Measurements from ENCODE around the gene ZNF302.
"Not testable (repeated sequence)": the region's sequence is repeated elsewhere in the genome, so short reads cannot be mapped to it uniquely, and the experiment has no call there.

Gene ZNF302

DNA sequence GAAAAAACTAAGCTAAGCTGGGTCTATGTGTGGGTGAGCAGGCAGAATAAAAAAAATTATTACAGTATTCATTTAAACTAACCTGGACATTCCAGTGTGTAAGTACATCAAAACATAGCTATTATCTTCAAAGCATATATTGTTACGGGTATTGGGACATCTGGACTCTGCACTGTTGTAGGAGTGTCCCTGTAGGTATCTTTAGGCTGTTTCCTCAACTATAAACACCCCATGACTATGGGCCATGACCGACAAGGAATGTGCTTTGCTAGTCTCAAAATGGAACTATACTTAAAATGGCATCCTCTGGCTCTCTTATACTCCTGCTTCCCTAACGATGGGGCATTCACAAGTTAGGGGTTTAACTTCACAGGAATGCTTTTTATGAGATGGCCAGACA, 3.9 kb upstream of the ZNF302 start:
- H3K4me1 ChIP-seq (ENCODE audit: control insufficient read depth in 1 of 2, insufficient read depth in 2 of 2, low read length in 2 of 2), result peaks cover 0 to 11% of the 10 kb centered on the region in 2 donors
- H3K27ac ChIP-seq (ENCODE audit: low read length), result no peak overlapping the region
- no peaks in the 10 kb centered on the region for H3K27me3 ChIP-seq (ENCODE audit: low read depth, low read length)
- H3K9me3 ChIP-seq (ENCODE audit: control insufficient read depth in 1 of 2, low read length in 2 of 2), result no peaks in the 10 kb centered on the region
- peaks cover under 1 to 3% of the 10 kb centered on the region in 2 donors for H3K36me3 ChIP-seq (ENCODE audit: control insufficient read depth in 1 of 2, insufficient read depth in 2 of 2, low read length in 2 of 2)
- no peak overlapping the region for H3K4me3 ChIP-seq (ENCODE audit: low read depth in 1 of 2, low read length in 2 of 2)

DNA sequence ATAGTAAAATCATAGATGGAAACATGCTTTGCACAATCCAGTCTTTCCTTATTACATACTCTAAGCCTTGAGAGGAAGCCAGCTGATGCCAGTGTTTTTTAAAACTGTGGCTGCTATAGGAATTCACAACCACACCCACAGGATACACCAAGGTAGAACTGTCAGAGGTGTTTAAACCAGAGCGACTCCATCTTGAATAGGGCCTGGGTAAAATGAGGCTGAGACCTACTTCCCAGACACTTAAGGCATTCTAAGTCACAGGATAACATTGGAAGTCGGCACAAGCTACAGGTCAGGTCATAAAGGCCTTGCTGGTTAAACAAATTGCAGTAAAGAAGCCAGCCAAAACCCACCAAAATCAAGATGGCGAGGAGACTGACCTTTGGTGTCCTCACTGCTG, 2.2 kb upstream of the ZNF302 start:
- Histone ChIP-seq H3K4me1 (ENCODE audit: control insufficient read depth in 1 of 2, insufficient read depth in 2 of 2, low read length in 2 of 2) (peaks cover 0 to 24% of the 10 kb centered on the region in 2 donors), H3K36me3 (ENCODE audit: control insufficient read depth in 1 of 2, insufficient read depth in 2 of 2, low read length in 2 of 2) (peaks cover 13 to 17% of the 10 kb centered on the region in 2 donors), H3K27me3 (ENCODE audit: low read depth, low read length) (no peaks in the 10 kb centered on the region), H3K4me3 (ENCODE audit: low read depth in 1 of 2, low read length in 2 of 2) (no peak overlapping the region), H3K27ac (ENCODE audit: low read length) (no peak overlapping the region), H3K9me3 (ENCODE audit: control insufficient read depth in 1 of 2, low read length in 2 of 2) (peaks cover 0 to 8% of the 10 kb centered on the region in 2 donors)

DNA sequence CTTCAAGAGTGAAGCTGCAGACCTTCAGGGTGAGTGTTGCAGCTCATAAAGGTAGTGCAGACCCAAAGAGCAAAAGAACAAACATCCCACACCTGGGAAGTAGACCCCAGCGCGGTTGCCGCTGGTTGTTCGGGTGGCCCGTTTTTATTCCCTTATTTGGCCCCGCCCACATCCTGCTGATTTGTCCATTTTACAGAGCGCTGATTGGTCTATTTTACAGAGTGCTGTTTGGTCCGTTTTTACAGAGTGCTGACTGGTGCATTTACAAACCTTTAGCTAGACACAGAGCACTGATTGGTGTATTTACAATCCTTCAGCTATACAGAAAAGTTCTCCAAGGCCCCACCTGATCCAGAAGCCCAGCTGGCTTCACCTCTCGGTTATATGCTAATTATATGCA, 1.6 kb upstream of the ZNF302 start:
- Histone ChIP-seq H3K4me3 (ENCODE audit: low read depth in 1 of 2, low read length in 2 of 2) (peak overlapping the region in 1 of 2 donors; percentile 62), H3K9me3 (ENCODE audit: control insufficient read depth in 1 of 2, low read length in 2 of 2) (peaks cover 5 to 8% of the 10 kb centered on the region in 2 donors), H3K27ac (ENCODE audit: low read length) (no peak overlapping the region), H3K36me3 (ENCODE audit: control insufficient read depth in 1 of 2, insufficient read depth in 2 of 2, low read length in 2 of 2) (peaks cover 17 to 23% of the 10 kb centered on the region in 2 donors), H3K27me3 (ENCODE audit: low read depth, low read length) (no peaks in the 10 kb centered on the region), H3K4me1 (ENCODE audit: control insufficient read depth in 1 of 2, insufficient read depth in 2 of 2, low read length in 2 of 2) (peaks cover 0 to 24% of the 10 kb centered on the region in 2 donors)

DNA sequence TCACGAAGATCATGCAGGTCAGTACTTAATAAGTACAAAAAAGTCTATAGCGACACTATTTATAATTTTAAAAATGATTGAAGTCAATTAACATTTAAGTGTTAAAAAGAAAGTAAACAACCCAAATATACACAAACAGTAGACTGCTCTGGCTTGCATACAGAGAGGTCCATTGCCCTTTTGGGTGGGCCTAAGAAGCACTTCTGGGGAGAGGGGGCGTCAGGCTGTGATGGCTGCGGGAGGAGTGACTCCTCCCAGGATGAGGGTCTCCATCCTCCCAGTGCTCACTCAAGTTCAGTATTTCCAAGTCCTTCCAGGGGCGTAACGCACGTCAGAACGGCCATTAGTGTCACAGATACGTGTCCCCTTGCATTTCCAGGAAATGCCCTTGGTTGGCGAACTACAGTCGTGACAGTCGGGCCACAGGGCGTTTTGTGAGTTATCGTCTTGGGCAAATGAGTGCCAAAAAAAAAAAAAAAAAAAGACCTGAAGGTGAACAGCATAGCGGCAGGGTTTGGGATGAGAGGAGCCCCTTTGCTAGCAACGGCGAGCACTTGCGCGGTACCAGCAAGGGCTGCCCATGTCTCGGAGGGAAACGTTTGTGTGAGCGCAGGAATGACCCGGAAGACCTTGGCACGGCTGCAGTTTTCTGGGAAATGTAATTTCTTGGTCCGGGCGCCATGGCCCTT, 637 bp upstream of the ZNF302 start, which contains the start of gene SCGB2B2:
Gene SCGB2B2, minus strand, starts transcription at position 463 of the 689 bp plus-strand sequence. CDS start 82,596 bp downstream, outside the sequence.
- Histone ChIP-seq H3K36me3 (ENCODE audit: control insufficient read depth in 1 of 2, insufficient read depth in 2 of 2, low read length in 2 of 2) (peaks cover 17 to 32% of the 10 kb centered on the region in 2 donors), H3K9me3 (ENCODE audit: control insufficient read depth in 1 of 2, low read length in 2 of 2) (peaks cover 6 to 14% of the 10 kb centered on the region in 2 donors), H3K4me3 (ENCODE audit: low read depth in 1 of 2, low read length in 2 of 2) (peak within 1 kb of the TSS; percentile 62 to 75), H3K4me1 (ENCODE audit: control insufficient read depth in 1 of 2, insufficient read depth in 2 of 2, low read length in 2 of 2) (peaks cover 0 to 24% of the 10 kb centered on the region in 2 donors), H3K27me3 (ENCODE audit: low read depth, low read length) (no peaks in the 10 kb centered on the region), H3K27ac (ENCODE audit: low read length) (peak within 1 kb of the TSS; percentile 80)

DNA sequence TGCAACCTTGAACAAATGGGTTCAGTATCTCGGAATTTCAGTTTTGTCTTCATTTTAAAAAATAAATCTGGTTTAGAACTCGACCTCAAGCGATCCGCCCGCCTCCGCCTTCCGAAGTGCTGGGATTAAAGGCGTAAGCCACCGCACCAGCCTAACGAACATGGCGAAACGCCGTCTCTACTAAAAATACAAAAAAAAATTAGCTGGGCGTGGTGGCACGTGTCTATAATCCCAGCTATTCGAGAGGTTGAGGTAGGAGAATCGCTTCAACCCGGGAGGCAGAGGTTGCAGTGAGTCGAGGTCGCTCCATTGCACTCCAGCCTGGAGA, 571 bp downstream of the ZNF302 start:
- Histone ChIP-seq H3K27ac (ENCODE audit: low read length) (peak overlapping the region; percentile 80), H3K36me3 (ENCODE audit: control insufficient read depth in 1 of 2, insufficient read depth in 2 of 2, low read length in 2 of 2) (peaks cover 23 to 44% of the 10 kb centered on the region in 2 donors), H3K27me3 (ENCODE audit: low read depth, low read length) (no peaks in the 10 kb centered on the region), H3K9me3 (ENCODE audit: control insufficient read depth in 1 of 2, low read length in 2 of 2) (peaks cover 6 to 23% of the 10 kb centered on the region in 2 donors), H3K4me1 (ENCODE audit: control insufficient read depth in 1 of 2, insufficient read depth in 2 of 2, low read length in 2 of 2) (peaks cover 0 to 24% of the 10 kb centered on the region in 2 donors), H3K4me3 (ENCODE audit: low read depth in 1 of 2, low read length in 2 of 2) (peak overlapping the region; percentile 62 to 64)

DNA sequence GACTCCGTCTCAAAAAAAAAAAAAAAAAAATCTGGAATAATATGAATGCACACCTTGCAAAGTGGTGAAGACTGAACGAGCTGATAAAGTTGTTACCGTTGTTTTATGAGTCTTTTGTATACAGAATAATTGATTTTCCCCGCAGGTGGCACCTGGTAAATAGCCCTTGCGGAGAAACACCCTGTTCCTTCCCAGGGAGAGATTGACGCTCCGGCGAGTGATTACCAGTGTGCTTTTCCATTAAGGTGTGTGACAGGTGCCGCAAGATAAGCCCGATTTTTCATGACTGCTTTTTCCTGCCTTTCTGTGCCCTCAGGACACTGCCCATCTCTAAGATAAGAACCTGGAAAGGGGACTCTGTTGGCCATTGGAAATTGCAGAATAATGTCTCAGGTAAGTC, 943 bp downstream of the ZNF302 start:
- peaks cover 6 to 26% of the 10 kb centered on the region in 2 donors for H3K9me3 ChIP-seq (ENCODE audit: control insufficient read depth in 1 of 2, low read length in 2 of 2)
- H3K4me3 ChIP-seq (ENCODE audit: low read depth in 1 of 2, low read length in 2 of 2), result peak overlapping the region; percentile 62 to 64
- peaks cover 0 to 24% of the 10 kb centered on the region in 2 donors for H3K4me1 ChIP-seq (ENCODE audit: control insufficient read depth in 1 of 2, insufficient read depth in 2 of 2, low read length in 2 of 2)
- H3K36me3 ChIP-seq (ENCODE audit: control insufficient read depth in 1 of 2, insufficient read depth in 2 of 2, low read length in 2 of 2), result peaks cover 26 to 48% of the 10 kb centered on the region in 2 donors
- H3K27ac ChIP-seq (ENCODE audit: low read length), result no peak overlapping the region
- no peaks in the 10 kb centered on the region for H3K27me3 ChIP-seq (ENCODE audit: low read depth, low read length)

DNA sequence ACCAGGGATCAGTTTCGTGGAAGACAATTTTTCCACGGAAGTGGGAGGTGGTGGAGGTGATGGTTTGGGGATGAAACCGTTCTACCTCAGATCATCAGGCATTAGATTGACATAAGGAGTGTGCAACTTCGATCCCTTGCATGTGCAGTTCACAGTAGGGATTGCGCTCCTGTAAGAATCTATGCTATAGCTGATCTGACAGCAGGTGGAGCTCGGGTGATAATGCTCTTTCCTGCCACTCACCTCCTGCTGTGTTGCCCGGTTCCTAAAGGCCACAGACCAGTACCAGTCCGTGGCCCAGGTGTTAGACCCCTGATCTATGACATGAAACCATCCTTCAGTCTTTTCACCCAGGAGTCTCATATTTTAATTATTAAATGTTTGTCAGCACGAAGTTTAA, 4.0 kb downstream of the ZNF302 start:
- H3K4me3 ChIP-seq (ENCODE audit: low read depth in 1 of 2, low read length in 2 of 2), result peak overlapping the region in 1 of 2 donors; percentile 46
- H3K27me3 ChIP-seq (ENCODE audit: low read depth, low read length), result no peaks in the 10 kb centered on the region
- H3K4me1 ChIP-seq (ENCODE audit: control insufficient read depth in 1 of 2, insufficient read depth in 2 of 2, low read length in 2 of 2), result peaks cover 0 to 21% of the 10 kb centered on the region in 2 donors
- peaks cover 31 to 50% of the 10 kb centered on the region in 2 donors for H3K9me3 ChIP-seq (ENCODE audit: control insufficient read depth in 1 of 2, low read length in 2 of 2)
- H3K36me3 ChIP-seq (ENCODE audit: control insufficient read depth in 1 of 2, insufficient read depth in 2 of 2, low read length in 2 of 2), result peaks cover 31 to 69% of the 10 kb centered on the region in 2 donors
- H3K27ac ChIP-seq (ENCODE audit: low read length), result no peak overlapping the region

DNA sequence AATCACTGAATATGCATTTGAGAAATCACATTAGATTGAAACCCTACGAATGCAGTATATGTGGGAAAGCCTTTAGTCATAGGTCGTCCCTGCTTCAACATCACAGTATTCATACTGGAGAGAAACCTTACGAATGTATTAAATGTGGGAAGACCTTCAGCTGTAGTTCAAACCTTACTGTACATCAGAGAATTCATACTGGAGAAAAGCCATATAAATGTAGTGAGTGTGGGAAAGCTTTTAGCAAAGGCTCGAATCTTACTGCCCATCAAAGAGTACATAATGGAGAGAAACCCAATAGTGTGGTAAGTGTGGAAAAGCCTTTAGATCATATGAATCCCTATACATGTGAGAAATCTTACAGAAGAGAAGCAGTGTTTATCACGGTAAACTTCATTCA, 7.8 kb downstream of the ZNF302 start:
- Histone ChIP-seq H3K9me3 (ENCODE audit: control insufficient read depth in 1 of 2, low read length in 2 of 2) (peaks cover 35 to 66% of the 10 kb centered on the region in 2 donors), H3K36me3 (ENCODE audit: control insufficient read depth in 1 of 2, insufficient read depth in 2 of 2, low read length in 2 of 2) (peaks cover 18 to 52% of the 10 kb centered on the region in 2 donors), H3K4me3 (ENCODE audit: low read depth in 1 of 2, low read length in 2 of 2) (peak overlapping the region in 1 of 2 donors; percentile 7)
- H3K27me3 ChIP-seq (ENCODE audit: low read depth, low read length); H3K27ac ChIP-seq (ENCODE audit: low read length); H3K4me1 ChIP-seq (ENCODE audit: control insufficient read depth in 1 of 2, insufficient read depth in 2 of 2, low read length in 2 of 2): not testable (repeated sequence)

DNA sequence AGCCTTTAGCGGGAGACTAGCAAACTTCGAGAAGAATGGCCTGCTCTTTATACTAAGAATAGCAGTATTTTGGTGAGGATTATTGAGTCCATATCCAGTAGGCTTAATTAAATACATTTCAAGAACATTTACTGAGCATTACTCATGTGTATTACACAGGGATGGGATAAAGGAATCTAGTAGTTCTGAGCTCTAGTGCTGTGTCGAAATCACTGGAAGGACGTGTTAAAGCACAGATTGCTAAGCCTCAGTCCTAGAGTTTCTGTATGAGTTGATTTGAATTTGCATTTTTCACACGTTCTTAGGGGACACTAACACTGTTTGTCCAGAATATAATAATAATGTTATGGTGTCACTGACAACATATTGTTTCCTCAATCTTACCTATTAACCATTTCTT, 9.0 kb downstream of the ZNF302 start:
- Histone ChIP-seq H3K27ac (ENCODE audit: low read length) (no peak overlapping the region), H3K9me3 (ENCODE audit: control insufficient read depth in 1 of 2, low read length in 2 of 2) (peaks cover 29 to 65% of the 10 kb centered on the region in 2 donors), H3K36me3 (ENCODE audit: control insufficient read depth in 1 of 2, insufficient read depth in 2 of 2, low read length in 2 of 2) (peaks cover 14 to 40% of the 10 kb centered on the region in 2 donors), H3K4me1 (ENCODE audit: control insufficient read depth in 1 of 2, insufficient read depth in 2 of 2, low read length in 2 of 2) (no peaks in the 10 kb centered on the region), H3K27me3 (ENCODE audit: low read depth, low read length) (no peaks in the 10 kb centered on the region), H3K4me3 (ENCODE audit: low read depth in 1 of 2, low read length in 2 of 2) (peak overlapping the region in 1 of 2 donors; percentile 7)

DNA sequence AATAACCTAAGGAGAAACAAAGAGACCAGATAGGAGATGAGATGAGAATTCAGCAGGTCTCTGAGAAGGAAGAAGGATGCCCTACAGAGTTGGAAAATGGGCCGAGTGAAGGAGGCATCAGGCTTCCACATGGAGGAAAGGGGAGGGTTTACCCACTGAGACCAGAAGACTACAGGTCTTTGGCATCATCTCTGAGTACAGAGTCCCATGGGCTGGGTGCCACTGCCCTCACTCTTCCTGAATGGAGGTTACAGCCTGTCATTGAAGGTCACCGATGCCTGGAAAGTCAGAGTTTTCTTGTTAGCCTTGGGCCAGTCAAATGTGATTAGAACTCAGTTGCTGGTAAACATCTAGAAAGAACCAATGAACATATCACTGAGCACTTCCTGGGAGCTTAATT, 9.9 kb downstream of the ZNF302 start:
- Histone ChIP-seq H3K27me3 (ENCODE audit: low read depth, low read length) (no peaks in the 10 kb centered on the region), H3K4me1 (ENCODE audit: control insufficient read depth in 1 of 2, insufficient read depth in 2 of 2, low read length in 2 of 2) (no peaks in the 10 kb centered on the region), H3K9me3 (ENCODE audit: control insufficient read depth in 1 of 2, low read length in 2 of 2) (peaks cover 29 to 58% of the 10 kb centered on the region in 2 donors), H3K4me3 (ENCODE audit: low read depth in 1 of 2, low read length in 2 of 2) (peak overlapping the region in 1 of 2 donors; percentile 39), H3K27ac (ENCODE audit: low read length) (no peak overlapping the region), H3K36me3 (ENCODE audit: control insufficient read depth in 1 of 2, insufficient read depth in 2 of 2, low read length in 2 of 2) (peaks cover 14 to 31% of the 10 kb centered on the region in 2 donors)

DNA sequence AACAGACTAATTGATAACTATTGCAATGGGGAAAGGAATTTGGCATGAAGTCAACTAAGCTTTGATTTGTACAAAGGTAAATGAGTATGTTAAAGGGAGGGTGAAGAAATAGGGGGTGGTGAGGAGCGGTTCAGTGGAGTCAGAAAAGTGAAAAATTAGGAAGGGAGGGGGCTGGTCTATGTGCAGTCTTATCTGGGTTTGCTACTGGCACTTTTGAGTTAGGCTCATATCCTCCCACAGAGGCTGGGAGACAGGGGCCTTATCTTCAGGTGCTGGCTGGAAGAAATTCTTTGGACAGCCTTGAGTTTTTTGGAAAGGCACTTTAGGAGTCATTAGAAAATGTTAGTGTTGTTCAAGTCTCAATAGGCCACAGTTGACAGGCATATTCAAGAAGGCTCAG, 11.1 kb downstream of the ZNF302 start:
- Histone ChIP-seq H3K27me3 (ENCODE audit: low read depth, low read length) (no peaks in the 10 kb centered on the region), H3K27ac (ENCODE audit: low read length) (no peak overlapping the region), H3K4me1 (ENCODE audit: control insufficient read depth in 1 of 2, insufficient read depth in 2 of 2, low read length in 2 of 2) (no peaks in the 10 kb centered on the region), H3K4me3 (ENCODE audit: low read depth in 1 of 2, low read length in 2 of 2) (no peak overlapping the region), H3K36me3 (ENCODE audit: control insufficient read depth in 1 of 2, insufficient read depth in 2 of 2, low read length in 2 of 2) (peaks cover 3 to 19% of the 10 kb centered on the region in 2 donors), H3K9me3 (ENCODE audit: control insufficient read depth in 1 of 2, low read length in 2 of 2) (peaks cover 28 to 49% of the 10 kb centered on the region in 2 donors)

Measured in muscle layer of duodenum (tissue), 2 donors.